ENCODE results near the gene SPECC1L.

SPECC1L gene

GRCh38 chr22:24407278-24407665 lies 136.6 kb downstream of the SPECC1L start:
- no peak for TF ChIP-seq REST (IDR thresholded peaks at IDR 0.05; ENCODE audit: low read depth)
- no peak for TF ChIP-seq ZBTB7A (IDR thresholded peaks at IDR 0.05; ENCODE audit: low read depth)
- TF ChIP-seq USF1 (IDR thresholded peaks at IDR 0.05), result no peak
- no peak for TF ChIP-seq MAX (IDR thresholded peaks at IDR 0.05)
- TF ChIP-seq CREB1 (IDR thresholded peaks at IDR 0.05; ENCODE audit: low read depth), result no peak
- TF ChIP-seq TAF1 (IDR thresholded peaks at IDR 0.05; ENCODE audit: low read depth), result no peak
- TF ChIP-seq EP300 (IDR thresholded peaks at IDR 0.05; ENCODE audit: borderline replicate concordance), result no peak
- TF ChIP-seq RAD21 (IDR thresholded peaks at IDR 0.05; ENCODE audit: low read depth), result no peak
- TF ChIP-seq TCF12 (IDR thresholded peaks at IDR 0.05; ENCODE audit: low read depth), result no peak
- no peak for TF ChIP-seq CEBPB (IDR thresholded peaks at IDR 0.05)
- TF ChIP-seq EGR1 (IDR thresholded peaks at IDR 0.05), result no peak
- TF ChIP-seq YY1 (IDR thresholded peaks at IDR 0.05; ENCODE audit: low read depth), result no peak
- TF ChIP-seq TEAD4 (IDR thresholded peaks at IDR 0.05), result no peak
- TF ChIP-seq NFIC (IDR thresholded peaks at IDR 0.05), result no peak
- TF ChIP-seq FOXM1 (IDR thresholded peaks at IDR 0.05; ENCODE audit: borderline replicate concordance, low read depth), result no peak

- TF ChIP-seq USF1 (IDR thresholded peaks at IDR 0.05) (no peak), MAX (IDR thresholded peaks at IDR 0.05) (no peak)
Observed at GRCh38 chr22:24407884-24408283, 137.3 kb downstream of the SPECC1L start.

- TF ChIP-seq EGR1 (IDR thresholded peaks at IDR 0.05), result no peak
Observed at GRCh38 chr22:24408630-24409029, 138.0 kb downstream of the SPECC1L start.

- TF ChIP-seq USF1 (IDR thresholded peaks at IDR 0.05) (no peak), TAF1 (IDR thresholded peaks at IDR 0.05; ENCODE audit: low read depth) (no peak), TCF12 (IDR thresholded peaks at IDR 0.05; ENCODE audit: low read depth) (no peak), NFIC (IDR thresholded peaks at IDR 0.05) (no peak), EP300 (IDR thresholded peaks at IDR 0.05; ENCODE audit: borderline replicate concordance) (no peak), REST (IDR thresholded peaks at IDR 0.05; ENCODE audit: low read depth) (no peak), TEAD4 (IDR thresholded peaks at IDR 0.05) (no peak)
Observed at GRCh38 chr22:24409707-24410106, 139.1 kb downstream of the SPECC1L start.

- no peak for TF ChIP-seq REST (IDR thresholded peaks at IDR 0.05; ENCODE audit: low read depth)
- no peak for TF ChIP-seq CEBPB (IDR thresholded peaks at IDR 0.05)
- TF ChIP-seq EGR1 (IDR thresholded peaks at IDR 0.05), result no peak
- TF ChIP-seq EP300 (IDR thresholded peaks at IDR 0.05; ENCODE audit: borderline replicate concordance), result no peak
- no peak for TF ChIP-seq TEAD4 (IDR thresholded peaks at IDR 0.05)
- TF ChIP-seq CREB1 (IDR thresholded peaks at IDR 0.05; ENCODE audit: low read depth), result no peak
- TF ChIP-seq RAD21 (IDR thresholded peaks at IDR 0.05; ENCODE audit: low read depth), result no peak
- TF ChIP-seq USF1 (IDR thresholded peaks at IDR 0.05), result no peak
- no peak for TF ChIP-seq MAX (IDR thresholded peaks at IDR 0.05)
- TF ChIP-seq FOXM1 (IDR thresholded peaks at IDR 0.05; ENCODE audit: borderline replicate concordance, low read depth), result no peak
- no peak for TF ChIP-seq ZBTB7A (IDR thresholded peaks at IDR 0.05; ENCODE audit: low read depth)
- TF ChIP-seq YY1 (IDR thresholded peaks at IDR 0.05; ENCODE audit: low read depth), result no peak
- TF ChIP-seq TAF1 (IDR thresholded peaks at IDR 0.05; ENCODE audit: low read depth), result no peak
Observed at GRCh38 chr22:24410110-24410856, 139.7 kb downstream of the SPECC1L start.
